NOMO-1 (cell line): ENCODE data around the gene DNAJC6.

ENCODE experiments used
- DNase-seq, 2 experiments: peaks; one replicate each; lab custom pipeline; 2025; ENCODE audit not compliant: unreplicated experiment in 2 of 2; lab: John Stamatoyannopoulos, UW

The DNAJC6 gene

DNA sequence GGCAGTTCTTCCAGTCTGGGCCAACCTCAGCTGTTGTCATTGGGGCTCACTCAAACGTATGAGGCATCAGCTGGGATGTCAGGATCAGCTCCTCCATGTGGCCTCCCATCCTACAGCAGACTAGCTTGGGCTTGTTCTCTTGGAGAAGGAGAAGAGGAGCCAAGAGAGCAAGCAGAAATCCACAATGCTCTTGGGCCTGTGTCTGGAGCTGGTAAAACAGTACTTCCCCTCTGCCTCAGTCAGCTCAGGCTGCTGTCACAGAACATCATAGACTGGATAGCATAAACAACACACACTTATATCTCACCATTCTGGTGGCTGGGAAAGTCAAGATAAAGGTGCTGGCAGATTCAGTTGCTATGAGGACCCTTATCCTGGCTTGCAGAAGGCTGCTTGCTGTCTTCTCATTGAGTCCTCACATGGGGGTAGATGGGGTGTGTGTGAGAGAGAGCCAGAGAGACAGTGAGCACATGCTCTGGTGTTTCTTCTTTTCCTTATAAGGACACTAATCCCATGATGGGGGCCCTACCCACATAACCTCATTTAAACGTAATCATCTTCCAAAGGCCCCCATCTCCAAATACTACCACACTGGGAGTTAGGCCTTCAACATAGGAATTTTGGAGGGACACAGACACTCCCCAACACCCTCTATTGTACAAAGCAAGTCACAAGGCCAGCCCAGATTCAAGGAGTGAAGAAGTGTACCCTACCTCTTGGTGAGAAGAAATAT, 16.3 kb upstream of the DNAJC6 start:
- DNase-seq = no peak

DNA sequence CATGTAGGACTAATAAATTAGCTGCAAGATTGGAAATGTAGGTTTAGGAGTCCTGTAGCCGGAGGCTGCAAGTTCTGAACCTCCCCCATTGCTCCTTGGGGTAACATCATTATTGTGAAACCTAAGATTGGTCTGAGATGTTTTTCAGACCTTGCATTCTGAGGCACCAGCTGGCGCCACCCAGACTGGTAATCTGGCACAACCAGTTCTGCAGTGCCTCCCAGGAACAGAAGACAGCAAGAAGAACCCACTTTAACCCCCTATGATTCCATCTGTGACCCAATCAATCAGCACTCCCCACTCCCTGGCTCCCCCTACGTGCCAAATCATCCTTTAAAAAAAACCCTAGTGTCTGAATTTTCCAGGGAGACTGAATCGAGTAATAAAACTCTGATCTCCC, 11.6 kb upstream of the DNAJC6 start:
- no peak for DNase-seq

DNA sequence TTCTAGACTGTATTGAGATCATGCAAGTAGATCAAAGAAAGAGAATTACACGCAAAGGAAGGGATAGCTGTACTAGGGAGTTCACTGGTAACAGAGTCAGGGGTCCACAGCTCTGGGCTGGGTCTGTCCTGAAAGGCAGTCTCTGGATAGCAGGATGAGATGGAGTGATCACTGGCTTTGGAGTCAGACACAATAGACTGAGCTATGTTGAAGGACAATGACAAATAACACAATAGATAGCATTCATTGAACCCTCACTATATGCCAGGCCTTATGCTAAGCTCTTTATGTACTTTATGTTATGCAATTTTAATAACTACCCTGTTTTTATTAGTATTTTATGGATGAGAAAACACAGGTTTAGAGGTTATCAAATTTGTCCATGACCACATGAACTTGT, 10.0 kb upstream of the DNAJC6 start:
- DNase-seq = no peak

DNA sequence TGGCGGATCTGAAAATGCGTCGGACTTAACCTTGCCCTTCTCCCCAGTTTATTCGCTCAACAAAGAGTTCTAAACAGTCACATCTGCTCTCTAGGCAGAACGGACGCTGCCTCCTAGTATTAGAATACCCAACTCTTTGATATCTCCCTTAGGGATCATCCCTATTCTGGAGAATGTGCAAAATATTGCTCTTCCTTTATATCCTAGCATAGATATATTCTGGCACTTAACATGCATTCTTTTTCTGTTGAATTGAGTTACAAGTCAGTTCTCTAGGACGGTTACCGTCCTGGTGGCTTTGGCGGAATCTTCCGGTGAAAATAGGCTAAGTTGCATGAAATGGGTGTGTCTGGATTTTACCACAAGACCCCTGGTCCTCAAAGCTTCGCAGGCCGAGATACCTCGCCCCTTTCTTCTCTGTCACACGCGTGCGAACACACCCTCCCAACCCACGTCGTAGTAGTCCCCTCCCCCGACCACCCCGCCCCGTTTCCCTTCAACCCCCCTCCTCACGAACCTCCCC, 501 bp upstream of the DNAJC6 start:
- no peak for DNase-seq

DNA sequence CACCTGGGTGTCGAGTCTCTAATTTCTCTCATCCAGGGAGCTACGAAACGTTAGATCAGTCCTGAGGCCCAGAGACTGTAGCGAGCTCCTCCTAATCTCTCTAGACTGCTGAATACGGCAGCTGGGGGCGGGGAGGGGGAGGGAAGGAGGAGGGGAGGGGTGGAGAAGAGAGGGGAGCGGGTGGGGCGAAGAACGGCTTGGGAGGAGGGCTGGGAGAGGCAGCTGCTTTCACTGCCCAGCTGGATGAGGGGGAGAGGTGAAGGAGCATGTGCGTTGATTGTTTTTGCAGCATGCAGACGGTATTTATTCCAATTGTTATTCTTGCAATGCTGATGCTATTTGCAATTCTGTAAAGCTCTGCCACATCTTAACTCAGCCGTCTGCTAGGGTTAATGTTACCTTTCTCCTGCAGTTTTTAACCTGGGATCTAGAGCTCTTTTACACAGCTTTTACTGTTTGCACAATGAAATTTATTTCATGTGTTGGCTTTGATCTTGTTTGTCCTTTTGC, 790 bp downstream of the DNAJC6 start:
- no peak for DNase-seq

DNA sequence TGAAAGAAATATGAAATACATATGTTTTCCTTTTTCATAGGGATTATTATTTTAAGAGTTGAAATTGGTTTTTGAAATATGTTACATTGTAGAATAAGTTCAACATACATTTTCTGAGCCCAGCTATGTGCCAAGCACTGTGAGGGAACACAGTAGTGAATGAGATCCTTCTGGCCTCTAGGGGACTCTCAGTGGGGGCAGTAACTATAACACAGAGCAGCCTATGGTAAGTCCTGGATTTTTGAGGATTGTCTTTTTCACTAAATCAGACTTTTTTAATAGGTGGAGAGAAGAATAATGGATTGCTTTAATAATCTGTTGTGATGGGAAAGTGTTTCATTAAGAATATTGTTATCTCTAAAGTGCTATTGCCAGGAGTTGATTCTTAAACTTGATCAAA, 2.4 kb downstream of the DNAJC6 start:
- no peak for DNase-seq

DNA sequence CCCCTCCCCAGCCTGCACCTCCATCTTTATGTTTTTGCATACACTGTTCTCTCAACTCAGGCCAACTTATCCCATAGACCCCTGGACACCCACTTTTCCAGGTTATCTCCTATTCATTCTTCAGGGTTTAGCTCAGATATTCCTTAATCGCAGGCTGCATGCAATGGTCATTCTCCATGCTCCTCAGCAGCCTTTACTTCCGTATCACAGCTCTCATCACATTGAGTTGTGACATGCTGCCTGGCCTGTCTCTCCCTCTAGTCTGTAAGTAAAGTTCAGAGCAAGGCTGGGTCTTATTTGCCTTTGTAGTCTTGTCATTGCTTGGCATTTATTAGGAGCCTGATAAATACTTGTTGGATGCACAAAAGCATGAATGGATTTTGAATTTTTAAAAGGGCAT, 6.9 kb downstream of the DNAJC6 start:
- DNase-seq = no peak

DNA sequence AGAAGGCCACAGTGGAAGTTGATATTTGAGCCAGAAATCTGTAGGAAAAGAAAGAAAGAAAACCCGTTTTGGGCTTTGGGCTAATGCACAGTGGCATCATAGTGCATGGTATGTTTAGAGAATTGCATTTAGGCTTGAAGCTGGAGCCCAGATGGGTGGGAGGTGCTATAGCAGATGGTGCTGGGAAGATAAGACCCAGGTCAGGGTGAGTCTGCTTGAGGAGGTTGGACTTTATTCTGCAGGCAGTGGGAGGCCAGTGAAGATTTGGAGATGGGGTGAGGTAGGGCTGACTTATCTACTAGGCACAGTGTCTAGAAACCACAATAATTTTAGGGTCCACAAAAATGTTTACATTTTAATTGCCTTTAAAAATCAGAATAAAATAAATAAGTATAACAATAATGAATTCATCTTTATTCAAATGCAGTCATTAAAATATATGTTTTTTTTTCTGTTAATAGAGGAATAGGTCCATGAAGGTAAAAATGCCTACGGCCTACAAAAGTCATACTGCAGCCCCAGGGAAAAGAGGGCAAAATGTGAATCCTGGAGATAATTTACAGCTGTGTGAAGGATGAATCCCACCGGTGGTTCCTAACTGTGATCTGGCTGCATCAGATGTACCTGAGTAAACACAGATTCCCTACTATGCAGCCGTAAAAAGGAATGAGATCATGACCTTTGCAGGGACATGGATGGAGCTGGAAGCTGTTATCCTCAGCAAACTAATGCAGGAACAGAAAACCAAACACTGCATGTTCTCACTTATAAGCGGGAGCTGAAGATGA, 8.7 kb downstream of the DNAJC6 start:
- no peak for DNase-seq

DNA sequence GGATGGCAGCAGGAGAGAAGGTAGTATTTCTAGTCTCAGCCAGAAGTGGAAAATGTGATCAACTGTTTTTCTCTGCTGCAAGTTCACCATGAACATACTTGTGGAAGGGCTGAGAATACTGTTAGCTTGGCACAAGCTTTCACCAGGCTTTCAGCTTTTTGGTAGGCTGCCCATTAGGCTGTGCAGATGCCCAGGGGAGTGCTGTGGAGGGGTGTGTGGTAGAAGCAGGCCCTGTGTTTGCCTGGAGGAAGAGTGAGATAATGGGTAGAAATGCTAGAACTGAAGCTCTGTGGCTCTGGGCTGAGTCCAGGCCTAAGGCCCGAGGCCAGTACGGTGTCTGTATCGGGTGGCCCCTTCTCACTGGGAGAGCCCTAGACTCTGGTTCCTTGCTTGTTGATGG, 9.8 kb downstream of the DNAJC6 start:
- no peak for DNase-seq

DNA sequence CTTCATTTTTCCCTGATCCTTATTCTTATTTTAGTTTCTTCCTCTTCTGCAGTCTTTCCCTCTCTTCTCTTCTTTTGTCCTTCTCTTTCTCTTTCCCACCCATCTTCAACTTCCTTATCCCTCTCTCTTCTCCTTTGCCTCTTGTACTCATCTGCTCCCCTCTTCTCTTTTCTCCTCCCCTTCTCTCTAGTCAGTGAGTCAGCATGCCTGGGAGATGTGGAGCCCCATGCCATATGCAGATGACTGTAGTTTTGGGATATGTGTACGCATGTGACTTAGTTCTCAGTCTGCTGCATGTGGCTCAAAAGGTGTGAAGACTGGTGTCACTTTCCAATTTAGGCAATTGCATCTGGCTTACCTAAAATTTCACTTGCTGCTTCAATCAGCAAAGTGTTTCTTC, 10.4 kb downstream of the DNAJC6 start:
- DNase-seq = no peak

DNA sequence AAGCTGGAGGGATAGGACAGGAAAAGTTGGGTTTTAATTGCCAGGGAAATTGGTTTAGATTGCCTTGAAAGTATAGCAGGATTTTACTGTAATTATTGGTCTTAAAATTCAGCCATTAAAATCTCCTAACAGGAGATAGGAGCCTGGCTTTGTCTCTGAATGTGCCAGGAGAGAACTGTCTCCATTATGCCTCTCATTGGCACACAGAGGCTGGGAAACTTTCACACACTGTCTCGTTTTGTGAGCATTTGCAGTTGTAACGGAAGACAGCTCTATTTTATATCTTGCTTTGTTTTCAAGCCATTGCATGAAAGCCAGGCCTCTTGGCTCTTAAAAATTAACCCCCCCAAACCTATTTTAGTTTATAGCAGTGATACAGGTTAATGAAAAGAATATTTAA, 12.5 kb downstream of the DNAJC6 start:
- DNase-seq = no peak

DNA sequence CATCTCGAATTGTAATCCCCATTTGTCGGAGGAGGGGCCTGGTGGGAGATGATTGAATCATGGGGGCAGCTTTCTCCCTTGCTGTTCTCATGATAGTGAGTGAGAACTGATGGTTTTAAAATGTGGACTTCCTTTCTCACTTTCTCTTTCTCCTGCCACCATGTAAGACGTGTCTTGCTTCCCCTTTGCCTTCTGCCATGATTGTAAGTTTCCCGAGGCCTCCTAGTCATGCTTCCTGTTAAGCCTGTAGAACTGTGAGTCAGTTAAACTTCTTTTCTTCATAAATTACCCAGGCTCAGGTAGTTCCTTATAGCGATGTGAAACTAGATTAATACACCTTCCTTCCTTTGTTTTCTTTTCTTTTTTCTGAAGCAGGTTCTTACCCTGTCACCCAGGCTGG, 13.9 kb downstream of the DNAJC6 start:
- no peak for DNase-seq

DNA sequence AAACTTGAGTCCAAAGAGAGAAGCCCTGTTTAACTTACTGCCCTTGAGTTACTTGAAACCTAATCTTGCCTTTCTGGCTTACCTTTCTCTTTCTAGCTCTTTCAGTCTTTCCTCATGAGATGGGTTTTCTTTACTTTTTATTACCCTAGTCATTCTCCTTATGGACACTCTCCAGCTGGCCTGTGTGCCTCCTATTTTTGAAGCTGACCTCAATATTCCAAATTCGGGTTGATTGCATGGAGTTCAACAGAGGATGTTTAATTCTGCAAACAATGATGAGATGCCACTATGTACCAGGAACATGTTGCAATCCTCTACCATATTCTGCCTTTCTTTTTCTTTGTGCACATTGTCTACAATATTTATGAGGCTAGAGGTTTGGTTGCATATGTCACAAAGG, 20.7 kb downstream of the DNAJC6 start:
- DNase-seq = no peak

DNA sequence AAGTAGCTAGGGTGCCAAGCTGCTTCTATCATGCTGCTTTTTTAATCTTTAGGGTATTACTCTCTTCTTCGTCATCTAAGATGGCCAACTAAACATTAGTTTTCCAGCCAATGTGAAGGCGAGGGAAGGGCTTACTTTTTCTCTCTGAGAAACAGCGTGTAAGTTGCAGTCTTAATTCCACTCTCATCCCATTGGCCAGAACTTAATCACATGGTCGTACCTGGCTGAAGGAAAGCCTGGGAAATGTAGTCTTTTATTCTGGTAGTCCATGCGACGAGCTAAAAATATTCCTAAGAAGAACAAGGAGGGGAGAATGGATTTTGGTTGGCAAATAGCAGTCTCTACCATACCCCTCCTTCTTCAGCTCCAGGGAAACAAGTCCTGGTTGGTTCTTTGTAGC, 21.5 kb downstream of the DNAJC6 start:
- no peak for DNase-seq

DNA sequence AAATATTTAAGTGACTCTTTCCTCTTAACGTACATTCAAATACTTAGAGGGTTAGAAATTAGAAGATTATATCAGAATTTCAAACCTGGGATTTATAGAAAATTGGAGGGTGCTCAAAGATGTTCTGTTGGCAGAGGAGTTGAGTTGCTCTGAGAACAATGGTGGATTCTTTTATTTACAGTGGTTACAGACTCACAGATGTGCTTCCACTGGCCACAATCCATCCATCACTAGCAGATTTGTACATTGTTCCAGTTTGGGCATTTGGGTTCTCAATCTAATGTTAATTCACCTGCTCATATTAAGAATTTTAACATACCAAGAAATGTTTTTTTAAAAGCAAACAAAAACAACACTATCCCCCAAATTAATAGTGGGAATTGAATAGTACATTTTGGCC, 23.5 kb downstream of the DNAJC6 start:
- no peak for DNase-seq

DNA sequence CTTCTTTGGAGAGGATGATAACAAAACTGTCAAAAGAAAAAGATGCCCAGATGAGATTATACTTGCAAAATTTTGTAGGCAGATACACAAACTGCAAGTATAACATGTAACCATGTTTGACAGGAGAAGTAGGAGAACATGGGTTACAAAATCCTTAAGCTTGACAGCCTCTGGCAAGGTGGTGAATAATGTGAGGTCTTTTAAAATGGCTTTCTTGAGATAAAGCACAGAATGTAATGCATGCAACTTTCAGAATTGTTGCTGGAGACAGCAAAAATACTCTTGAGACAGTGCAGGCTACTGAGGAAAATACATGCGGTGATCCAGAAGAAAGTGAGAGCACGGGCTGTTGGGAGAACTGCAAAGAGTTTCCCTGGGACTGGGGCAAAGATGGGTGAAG, 24.7 kb downstream of the DNAJC6 start:
- DNase-seq = no peak

DNA sequence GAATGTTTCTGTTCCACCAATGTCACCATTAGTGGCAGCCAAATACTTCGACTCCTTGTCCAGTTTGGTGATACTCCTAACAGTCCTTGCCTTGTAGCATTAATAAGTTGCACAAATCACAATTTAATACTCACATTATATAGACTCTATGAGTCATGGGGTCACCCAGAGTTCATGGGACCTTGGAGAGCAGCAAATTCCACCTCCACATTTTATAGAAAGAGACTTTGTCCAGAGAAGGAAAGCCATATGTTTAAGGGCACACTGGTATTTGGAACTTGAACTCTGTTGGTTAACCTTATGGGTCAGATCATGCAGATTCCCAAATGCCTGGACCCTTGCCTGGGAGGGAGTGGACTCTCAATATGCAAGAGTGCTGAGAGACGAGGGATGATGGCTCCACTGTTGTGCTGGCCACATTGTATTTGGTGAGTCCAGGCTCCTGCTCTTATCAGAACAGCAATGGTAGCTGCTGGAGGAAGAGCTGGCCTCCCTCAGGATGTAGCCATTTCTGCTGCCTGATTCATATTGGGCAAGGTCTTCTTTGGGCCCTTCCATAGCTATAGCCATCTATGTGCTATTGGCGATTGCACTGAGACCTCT, 30.6 kb downstream of the DNAJC6 start:
- no peak for DNase-seq

DNA sequence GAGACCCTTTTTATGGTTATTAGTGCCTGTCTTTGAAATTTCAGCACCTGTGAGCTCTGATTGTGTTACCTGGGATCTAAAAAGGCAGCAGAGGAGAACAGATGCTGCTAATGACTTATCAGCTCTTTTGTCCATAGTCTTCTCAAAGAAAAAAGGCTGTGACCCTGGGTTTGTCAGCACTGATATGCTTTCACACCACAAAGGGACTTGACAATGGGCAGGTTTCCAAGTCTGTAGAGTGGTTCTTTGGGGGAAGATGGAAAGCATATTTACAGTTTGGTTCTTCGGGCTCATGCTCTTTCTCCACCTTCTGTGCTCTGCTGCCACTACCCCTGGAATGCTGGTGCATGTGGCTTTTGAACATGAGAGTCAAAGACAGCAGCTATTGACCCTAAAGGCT, 32.0 kb downstream of the DNAJC6 start:
- DNase-seq = no peak

DNA sequence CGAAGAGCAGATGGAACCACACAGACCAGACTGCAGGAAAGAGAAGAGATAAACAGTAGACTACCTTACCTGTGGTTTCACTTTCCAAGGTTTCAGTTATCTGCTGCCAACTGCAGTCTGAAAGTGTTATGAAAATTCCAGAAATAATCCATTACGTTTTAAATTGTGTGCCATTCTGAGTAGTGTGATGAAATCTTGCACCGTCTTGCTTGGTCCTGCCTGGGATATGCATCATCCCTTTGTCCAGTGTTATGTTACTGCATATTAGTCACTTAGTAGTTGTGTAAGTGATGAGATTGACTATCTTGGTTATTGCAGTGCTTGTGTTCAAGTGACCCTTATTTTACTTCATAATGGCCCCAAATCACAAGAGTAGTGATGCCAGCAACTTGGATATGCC, 33.9 kb downstream of the DNAJC6 start:
- DNase-seq = no peak

DNA sequence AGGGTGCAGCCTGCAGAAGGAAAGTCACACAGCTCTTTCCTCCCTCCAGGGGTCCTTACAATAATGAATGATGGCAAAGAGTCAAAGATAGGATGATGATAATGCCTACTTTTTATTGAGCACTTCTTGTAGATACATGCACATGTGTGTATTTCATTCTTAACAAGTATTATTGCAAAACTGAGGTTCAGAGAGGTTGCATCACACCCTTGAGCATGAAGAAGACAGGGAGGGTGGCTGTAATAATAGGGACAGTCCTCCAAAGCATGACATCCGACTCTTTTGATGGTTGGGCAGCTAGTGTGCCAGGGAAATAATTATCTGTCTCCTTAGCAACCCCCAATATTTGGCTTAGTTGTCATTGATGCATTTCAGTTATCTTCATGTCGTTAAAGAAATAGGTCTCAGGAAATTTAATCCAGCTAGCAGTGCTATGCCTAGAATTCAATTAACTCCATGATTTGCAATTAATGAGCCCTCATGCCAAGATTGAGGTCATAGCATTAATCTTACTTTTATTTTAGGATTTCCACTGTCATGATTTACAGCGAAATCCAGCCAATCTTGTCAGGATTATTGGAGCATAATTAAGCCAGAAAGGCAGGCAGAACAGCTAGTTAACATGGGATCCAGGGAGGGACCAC, 35.0 kb downstream of the DNAJC6 start:
- DNase-seq = peak in 1 of 2 experiments; percentile 13

DNA sequence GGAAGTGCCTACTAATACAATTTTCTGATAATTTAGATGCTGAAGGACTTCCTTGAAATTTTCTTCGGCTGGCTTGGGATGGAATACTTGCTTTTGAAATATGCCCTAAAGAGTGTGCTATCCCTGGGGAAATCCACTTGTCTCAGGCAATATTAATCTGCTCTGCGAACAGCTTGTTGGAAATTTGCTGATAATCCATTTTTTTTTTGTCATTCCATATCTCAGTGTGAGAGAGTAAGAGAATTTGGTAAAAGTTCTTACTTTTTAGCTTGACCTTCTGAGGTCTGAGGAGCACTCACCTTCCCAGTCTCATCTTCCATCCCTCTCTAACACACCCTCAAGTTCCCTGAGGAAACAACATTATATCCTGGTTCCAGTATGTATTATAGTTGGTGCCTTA, 36.8 kb downstream of the DNAJC6 start:
- DNase-seq = no peak
